ENCODE measurements around the gene FLNB.

DNA sequence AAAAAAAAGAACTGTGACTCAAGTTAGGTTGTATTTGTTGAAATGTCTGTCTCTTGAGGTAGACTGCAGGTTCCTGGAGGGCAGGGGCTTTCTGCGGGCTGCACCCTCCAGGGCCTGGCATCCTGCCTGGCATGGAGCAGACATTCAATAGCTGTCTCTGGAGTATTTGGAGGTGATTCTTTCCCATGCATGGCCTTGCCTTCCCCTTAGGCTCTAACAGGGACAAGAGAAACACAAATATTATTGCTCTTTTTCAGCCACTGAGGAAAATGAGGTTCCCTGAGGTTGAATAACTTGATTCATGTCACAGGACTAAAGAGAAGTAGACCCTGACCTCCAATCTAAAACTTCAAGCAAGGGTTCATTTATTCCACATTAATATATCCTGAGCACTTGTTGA, 18.6 kb upstream of the FLNB start:
- TF ChIP-seq, protein P1, sequence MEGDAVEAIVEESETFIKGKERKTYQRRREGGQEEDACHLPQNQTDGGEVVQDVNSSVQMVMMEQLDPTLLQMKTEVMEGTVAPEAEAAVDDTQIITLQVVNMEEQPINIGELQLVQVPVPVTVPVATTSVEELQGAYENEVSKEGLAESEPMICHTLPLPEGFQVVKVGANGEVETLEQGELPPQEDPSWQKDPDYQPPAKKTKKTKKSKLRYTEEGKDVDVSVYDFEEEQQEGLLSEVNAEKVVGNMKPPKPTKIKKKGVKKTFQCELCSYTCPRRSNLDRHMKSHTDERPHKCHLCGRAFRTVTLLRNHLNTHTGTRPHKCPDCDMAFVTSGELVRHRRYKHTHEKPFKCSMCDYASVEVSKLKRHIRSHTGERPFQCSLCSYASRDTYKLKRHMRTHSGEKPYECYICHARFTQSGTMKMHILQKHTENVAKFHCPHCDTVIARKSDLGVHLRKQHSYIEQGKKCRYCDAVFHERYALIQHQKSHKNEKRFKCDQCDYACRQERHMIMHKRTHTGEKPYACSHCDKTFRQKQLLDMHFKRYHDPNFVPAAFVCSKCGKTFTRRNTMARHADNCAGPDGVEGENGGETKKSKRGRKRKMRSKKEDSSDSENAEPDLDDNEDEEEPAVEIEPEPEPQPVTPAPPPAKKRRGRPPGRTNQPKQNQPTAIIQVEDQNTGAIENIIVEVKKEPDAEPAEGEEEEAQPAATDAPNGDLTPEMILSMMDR (IDR thresholded peaks at IDR 0.05): no peak
- TF ChIP-seq, protein P2, sequence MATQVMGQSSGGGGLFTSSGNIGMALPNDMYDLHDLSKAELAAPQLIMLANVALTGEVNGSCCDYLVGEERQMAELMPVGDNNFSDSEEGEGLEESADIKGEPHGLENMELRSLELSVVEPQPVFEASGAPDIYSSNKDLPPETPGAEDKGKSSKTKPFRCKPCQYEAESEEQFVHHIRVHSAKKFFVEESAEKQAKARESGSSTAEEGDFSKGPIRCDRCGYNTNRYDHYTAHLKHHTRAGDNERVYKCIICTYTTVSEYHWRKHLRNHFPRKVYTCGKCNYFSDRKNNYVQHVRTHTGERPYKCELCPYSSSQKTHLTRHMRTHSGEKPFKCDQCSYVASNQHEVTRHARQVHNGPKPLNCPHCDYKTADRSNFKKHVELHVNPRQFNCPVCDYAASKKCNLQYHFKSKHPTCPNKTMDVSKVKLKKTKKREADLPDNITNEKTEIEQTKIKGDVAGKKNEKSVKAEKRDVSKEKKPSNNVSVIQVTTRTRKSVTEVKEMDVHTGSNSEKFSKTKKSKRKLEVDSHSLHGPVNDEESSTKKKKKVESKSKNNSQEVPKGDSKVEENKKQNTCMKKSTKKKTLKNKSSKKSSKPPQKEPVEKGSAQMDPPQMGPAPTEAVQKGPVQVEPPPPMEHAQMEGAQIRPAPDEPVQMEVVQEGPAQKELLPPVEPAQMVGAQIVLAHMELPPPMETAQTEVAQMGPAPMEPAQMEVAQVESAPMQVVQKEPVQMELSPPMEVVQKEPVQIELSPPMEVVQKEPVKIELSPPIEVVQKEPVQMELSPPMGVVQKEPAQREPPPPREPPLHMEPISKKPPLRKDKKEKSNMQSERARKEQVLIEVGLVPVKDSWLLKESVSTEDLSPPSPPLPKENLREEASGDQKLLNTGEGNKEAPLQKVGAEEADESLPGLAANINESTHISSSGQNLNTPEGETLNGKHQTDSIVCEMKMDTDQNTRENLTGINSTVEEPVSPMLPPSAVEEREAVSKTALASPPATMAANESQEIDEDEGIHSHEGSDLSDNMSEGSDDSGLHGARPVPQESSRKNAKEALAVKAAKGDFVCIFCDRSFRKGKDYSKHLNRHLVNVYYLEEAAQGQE (IDR thresholded peaks at IDR 0.05; ENCODE audit: insufficient read depth in 1 of 2, low read depth in 2 of 2, low read length in 1 of 2): no peak
- TF ChIP-seq POLR2AphosphoS5 (IDR thresholded peaks at IDR 0.05; ENCODE audit: low read depth, low read length) (no peak), SIN3A (IDR thresholded peaks at IDR 0.05; ENCODE audit: borderline replicate concordance, insufficient read depth, low read depth, low read length) (no peak), TCF7L2 (IDR thresholded peaks at IDR 0.05; ENCODE audit: low read depth, low read length) (no peak)

Data from Panc1 (cell line).